HK-2 (cell line): ENCODE measurements around the gene BIN1.

ENCODE experiments used
- DNase-seq: peaks from one replicate; pipeline ENCODE4 v3.0.0-alpha.2; 2018; ENCODE audit not compliant: unreplicated experiment

Gene BIN1

GRCh38 chr2:126999106-126999756 lies 107.7 kb downstream of the BIN1 start:
- no peak for DNase-seq

DNA sequence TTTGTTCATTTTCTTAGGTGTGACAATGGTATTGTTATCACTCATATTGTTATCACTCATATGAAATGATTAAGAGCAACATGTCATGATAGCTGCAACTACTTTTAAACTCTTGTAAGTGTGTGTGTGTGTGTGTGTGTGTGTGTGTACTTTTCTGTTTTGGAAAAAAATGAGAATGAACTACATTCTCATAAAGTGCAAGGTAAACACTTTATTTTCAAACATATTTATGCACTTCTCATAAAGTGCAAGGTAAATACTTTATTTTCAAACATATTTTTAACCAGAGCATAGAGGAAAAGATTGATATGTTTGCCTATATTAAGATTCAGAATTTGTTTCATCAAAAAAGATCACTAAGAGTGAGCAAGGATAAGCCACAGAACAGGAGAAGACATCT lies 108.5 kb downstream of the BIN1 start:
- DNase-seq, result no peak
